Chondrocyte (in vitro differentiated cells): ENCODE results near the gene OR52L1. TPM values are rescaled to one million over a fixed set of nuclear protein-coding genes. Genes with fewer than 3 reads are reported as not detected.
A peak's percentile ranks its signal among the peaks of the same experiment; 100 is the strongest.
"Not testable (repeated sequence)": the region's sequence is repeated elsewhere in the genome, so short reads cannot be mapped to it uniquely, and the experiment has no call there.

Source experiments
- DNase-seq: peaks from one replicate; pipeline ENCODE4 v3.0.0; 2021; ENCODE audit warnings: mixed read lengths, low spot score
- H3K27ac Mint-ChIP-seq: one replicate; pipeline ENCODE4 v1.8.0; 2021; ENCODE audit warnings: mild to moderate bottlenecking, moderate library complexity, mixed read lengths; ENCODE audit not compliant: unreplicated experiment
- H3K27me3 Mint-ChIP-seq: 2 replicates; pipeline ENCODE4 v1.8.0; 2021; ENCODE audit warnings: low read depth, mixed read lengths
- H3K36me3 Mint-ChIP-seq: 2 replicates; pipeline ENCODE4 v1.8.0; 2021; ENCODE audit warnings: low read depth, mixed read lengths
- H3K4me1 Mint-ChIP-seq: 2 replicates; pipeline ENCODE4 v1.8.0; 2021; ENCODE audit warnings: low read depth, mild to moderate bottlenecking, mixed read lengths
- H3K4me3 Mint-ChIP-seq: one replicate; pipeline ENCODE4 v1.8.0; 2021; ENCODE audit warnings: mild to moderate bottlenecking, moderate library complexity, mixed read lengths; ENCODE audit not compliant: unreplicated experiment
- H3K9me3 Mint-ChIP-seq: 2 replicates; pipeline ENCODE4 v1.8.0; 2021; ENCODE audit warnings: low read depth, mixed read lengths
- total RNA-seq: library from RNA; stranded (reverse); gene quantifications from 3 replicates; pipeline ENCODE4 v1.2.1, GENCODE V29; 2021
- TF ChIP-seq, protein P1 (sequence below): fragments of 200-600 bp; sonication (generic); IDR thresholded peaks from 2 replicates; pipeline ENCODE4 v1.5.0; 2021; ENCODE audit warnings: antibody characterized with exemption, mild to moderate bottlenecking, moderate library complexity

The OR52L1 gene
- total RNA-seq, 1 donor from 2014 or later: not detected

DNA sequence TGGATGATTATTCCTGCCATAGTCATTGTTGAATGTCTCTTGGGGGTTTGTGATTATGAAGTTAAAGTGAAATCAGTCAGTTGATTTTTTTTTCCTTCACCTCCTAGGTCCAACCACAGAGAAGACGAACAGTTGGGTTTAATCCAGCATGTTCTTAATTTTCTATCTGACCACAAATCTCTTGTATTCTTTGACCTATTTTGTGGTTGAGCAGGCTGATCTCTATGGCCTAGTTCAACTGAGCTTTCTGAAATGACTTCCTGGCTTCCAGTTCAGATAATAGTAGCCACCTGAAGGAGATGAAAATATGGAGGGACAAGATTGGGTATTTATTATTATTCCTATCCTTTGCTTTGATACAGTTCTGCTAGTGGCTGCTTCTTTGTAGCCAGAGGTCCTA is 13.3 kb downstream of the OR52L1 start:
- H3K9me3 Mint-ChIP-seq: peaks cover 22% of the 10 kb centered on the region
- no peak overlapping the region for H3K4me3 Mint-ChIP-seq
- no peak for DNase-seq
- H3K27ac Mint-ChIP-seq: no peak overlapping the region
- peaks cover 3% of the 10 kb centered on the region for H3K27me3 Mint-ChIP-seq
- H3K36me3 Mint-ChIP-seq: no peaks in the 10 kb centered on the region
- TF ChIP-seq, protein P1, sequence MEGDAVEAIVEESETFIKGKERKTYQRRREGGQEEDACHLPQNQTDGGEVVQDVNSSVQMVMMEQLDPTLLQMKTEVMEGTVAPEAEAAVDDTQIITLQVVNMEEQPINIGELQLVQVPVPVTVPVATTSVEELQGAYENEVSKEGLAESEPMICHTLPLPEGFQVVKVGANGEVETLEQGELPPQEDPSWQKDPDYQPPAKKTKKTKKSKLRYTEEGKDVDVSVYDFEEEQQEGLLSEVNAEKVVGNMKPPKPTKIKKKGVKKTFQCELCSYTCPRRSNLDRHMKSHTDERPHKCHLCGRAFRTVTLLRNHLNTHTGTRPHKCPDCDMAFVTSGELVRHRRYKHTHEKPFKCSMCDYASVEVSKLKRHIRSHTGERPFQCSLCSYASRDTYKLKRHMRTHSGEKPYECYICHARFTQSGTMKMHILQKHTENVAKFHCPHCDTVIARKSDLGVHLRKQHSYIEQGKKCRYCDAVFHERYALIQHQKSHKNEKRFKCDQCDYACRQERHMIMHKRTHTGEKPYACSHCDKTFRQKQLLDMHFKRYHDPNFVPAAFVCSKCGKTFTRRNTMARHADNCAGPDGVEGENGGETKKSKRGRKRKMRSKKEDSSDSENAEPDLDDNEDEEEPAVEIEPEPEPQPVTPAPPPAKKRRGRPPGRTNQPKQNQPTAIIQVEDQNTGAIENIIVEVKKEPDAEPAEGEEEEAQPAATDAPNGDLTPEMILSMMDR: no peak
- H3K4me1 Mint-ChIP-seq: no peaks in the 10 kb centered on the region

DNA sequence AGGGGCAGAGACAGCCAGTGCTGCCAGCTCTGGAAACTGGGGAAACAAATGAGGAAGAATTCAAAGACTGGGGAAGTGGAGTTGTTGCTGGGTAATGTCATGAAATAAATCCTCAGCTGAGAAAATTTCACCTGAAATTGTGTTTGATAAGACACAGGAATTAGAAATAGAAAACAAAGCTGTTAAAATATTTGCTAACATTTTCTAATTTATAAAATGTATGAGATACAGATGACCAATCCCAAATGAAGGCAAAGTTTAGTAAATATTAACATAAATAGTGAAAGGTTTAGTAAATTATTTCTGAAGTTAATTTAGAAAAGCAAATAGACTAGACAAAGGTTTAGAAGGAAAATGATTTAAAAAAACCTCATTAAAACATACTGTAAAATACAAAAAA is 18.4 kb downstream of the OR52L1 start, which contains the start of gene OR56A5:
OR56A5 (minus strand) TSS at position 101 of the 400 bp plus-strand sequence; CDS start at position 101, 0 bp downstream.
- no peak within 1 kb of the TSS for H3K27ac Mint-ChIP-seq
- H3K27me3 Mint-ChIP-seq: peaks cover 3% of the 10 kb centered on the region
- peaks cover 14% of the 10 kb centered on the region for H3K9me3 Mint-ChIP-seq
- TF ChIP-seq, protein P1: no peak
- no peaks in the 10 kb centered on the region for H3K36me3 Mint-ChIP-seq
- DNase-seq: no peak
- H3K4me3 Mint-ChIP-seq: no peak within 1 kb of the TSS
- no peaks in the 10 kb centered on the region for H3K4me1 Mint-ChIP-seq

DNA sequence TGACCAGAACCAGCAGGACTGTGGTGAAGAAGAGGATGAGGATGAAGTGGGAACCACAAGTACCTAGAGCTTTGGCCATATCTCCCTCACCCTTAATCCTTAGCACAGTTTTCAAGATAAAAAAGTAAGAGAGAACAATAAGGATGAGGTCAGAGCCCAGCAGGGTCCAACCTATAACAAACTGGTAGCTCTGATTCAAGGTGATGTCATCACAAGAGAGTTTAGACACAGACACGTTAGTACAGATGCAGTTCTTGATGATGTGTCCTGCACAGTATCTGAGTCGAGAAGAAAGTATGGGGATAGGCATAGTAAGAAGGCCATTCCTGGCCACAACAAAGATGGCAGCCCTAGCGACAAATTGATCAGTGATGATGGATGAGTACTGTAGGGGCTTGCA is 19.1 kb downstream of the OR52L1 start:
- no peak overlapping the region for H3K27ac Mint-ChIP-seq

DNA sequence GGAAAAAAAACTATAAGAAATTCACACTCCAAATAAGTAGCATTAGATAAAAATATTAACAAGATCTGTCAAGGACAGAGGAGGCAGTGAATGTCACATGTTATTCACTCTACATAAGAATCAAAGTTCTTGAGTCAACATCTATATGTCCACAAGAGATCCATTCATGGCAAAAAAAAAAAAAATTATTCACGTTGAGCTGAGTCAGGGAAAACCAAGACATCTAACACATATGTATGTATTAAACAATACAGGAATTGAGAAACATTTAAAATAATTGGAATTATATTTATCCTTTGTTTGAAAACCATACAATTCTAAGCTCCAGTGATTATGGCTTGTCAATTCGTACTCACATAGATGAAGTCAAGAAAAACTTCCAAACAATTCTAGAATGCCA is 19.8 kb downstream of the OR52L1 start:
- H3K9me3 Mint-ChIP-seq: peaks cover 23% of the 10 kb centered on the region
- DNase-seq: no peak
- no peak overlapping the region for H3K4me3 Mint-ChIP-seq
- no peaks in the 10 kb centered on the region for H3K4me1 Mint-ChIP-seq
- no peaks in the 10 kb centered on the region for H3K36me3 Mint-ChIP-seq
- peaks cover 3% of the 10 kb centered on the region for H3K27me3 Mint-ChIP-seq
- TF ChIP-seq, protein P1: no peak
- H3K27ac Mint-ChIP-seq: no peak overlapping the region

More for the DNA sequence above, 19.1 kb downstream of the OR52L1 start:
- Mint-ChIP-seq H3K36me3 (no peaks in the 10 kb centered on the region), H3K27me3 (peaks cover 3% of the 10 kb centered on the region), H3K4me3 (no peak overlapping the region), H3K9me3 (peaks cover 19% of the 10 kb centered on the region), H3K4me1 (no peaks in the 10 kb centered on the region)
- TF ChIP-seq, protein P1: no peak
- DNase-seq: no peak

DNA sequence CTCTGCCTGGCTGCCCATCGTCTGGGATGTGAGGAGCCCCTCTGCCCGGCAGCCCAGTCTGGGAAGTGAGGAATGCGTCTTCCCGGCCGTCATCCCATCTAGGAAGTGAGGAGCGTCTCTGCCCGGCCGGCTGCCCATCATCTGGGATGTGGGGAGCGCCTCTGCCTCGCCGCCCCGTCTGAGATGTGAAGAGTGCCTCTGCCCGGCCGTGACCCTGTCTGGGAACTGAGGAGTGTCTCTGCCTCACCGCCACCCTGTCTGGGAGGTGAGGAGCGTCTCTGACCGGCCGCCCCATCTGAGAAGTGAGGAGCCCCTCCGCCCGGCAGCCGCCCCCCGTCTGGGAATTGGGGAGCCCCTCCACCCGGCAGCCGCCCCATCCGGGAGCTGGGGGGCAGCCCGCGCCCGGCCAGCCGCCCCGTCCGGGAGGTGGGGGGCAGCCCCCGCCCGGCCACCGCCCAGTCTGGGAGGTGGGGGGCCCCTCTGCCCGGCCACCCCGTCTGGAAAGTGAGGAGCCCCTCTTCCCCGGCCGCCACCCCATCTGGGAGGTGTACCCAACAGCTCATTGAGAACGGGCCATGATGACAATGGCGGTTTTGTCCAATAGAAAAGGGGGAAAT is 26.0 kb downstream of the OR52L1 start:
- H3K4me3 Mint-ChIP-seq, H3K4me1 Mint-ChIP-seq, H3K27ac Mint-ChIP-seq, H3K36me3 Mint-ChIP-seq, H3K27me3 Mint-ChIP-seq: not testable (repeated sequence)
- peak; percentile 83 for DNase-seq
- H3K9me3 Mint-ChIP-seq: peaks cover 33% of the 10 kb centered on the region

DNA sequence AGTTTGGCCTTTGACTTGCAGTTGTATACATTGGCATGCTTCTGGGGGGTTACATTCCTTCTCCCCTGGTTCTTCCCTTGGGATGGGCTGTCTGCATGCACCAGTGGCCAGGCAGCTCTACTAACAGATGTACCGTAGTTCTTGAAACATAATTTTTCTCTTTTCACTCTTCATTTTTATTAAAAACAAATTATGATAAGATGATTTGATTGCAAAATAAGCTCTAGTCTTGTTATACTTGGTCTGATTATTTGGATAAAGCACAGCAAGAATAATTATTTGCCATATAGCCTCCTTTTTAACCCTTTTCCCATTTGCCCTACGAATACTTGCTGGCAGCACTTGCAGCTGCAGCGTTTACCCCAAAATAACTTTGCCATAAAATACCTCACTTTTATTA is 31.2 kb downstream of the OR52L1 start:
- TF ChIP-seq, protein P1: no peak
- DNase-seq: no peak
- H3K27me3 Mint-ChIP-seq: no peaks in the 10 kb centered on the region

More for the DNA sequence above, 31.2 kb downstream of the OR52L1 start:
- H3K27ac Mint-ChIP-seq: no peak overlapping the region
- no peaks in the 10 kb centered on the region for H3K36me3 Mint-ChIP-seq
- H3K4me3 Mint-ChIP-seq: no peak overlapping the region
- no peaks in the 10 kb centered on the region for H3K4me1 Mint-ChIP-seq
- H3K9me3 Mint-ChIP-seq: peaks cover 9% of the 10 kb centered on the region
